ENCODE measurements around the gene PARPBP. TPM values are rescaled to one million over a fixed set of nuclear protein-coding genes. Genes with fewer than 3 reads are reported as not detected.

The PARPBP gene
- polyA plus RNA-seq, 3 donors: 0.68 to 1.8 (median 1.6) TPM

DNA sequence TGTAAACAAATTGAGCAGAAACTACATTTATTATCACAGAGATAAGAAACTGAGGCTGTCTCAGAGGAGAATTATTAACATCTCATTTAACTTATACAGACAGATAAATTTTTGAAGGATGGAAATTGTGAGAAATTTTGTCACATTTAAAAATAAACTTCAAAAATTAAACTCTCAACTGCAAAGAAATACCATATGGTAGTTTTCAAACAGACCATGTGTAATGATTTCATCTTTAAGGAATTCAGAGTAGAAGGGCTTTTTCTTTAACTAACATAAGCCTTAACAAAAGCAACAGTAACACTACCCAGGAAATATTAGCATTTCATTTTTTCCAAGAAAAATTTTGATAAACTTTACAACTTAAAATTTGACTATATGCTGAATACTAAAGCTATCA is 26.7 kb upstream of the PARPBP start:
- no peaks in the 10 kb centered on the region for H4K20me1 ChIP-seq (ENCODE audit: insufficient read depth, low read length)
- no peak overlapping the region for H3K27ac ChIP-seq (ENCODE audit: low read depth in 1 of 2, low read length in 2 of 2)
- Mint-ChIP-seq H3K4me3 (no peak overlapping the region), H3K4me1 (no peaks in the 10 kb centered on the region), H3K27ac (no peak overlapping the region), H3K36me3 (peaks cover 28 to 39% of the 10 kb centered on the region in 2 donors), H3K27me3 (ENCODE audit: low read depth in 3 of 3) (no peaks in the 10 kb centered on the region), H3K9me3 (peaks cover 3 to 9% (median 6%) of the 10 kb centered on the region in 7 donors)
- intact Hi-C loops (cut with micrococcal nuclease): no loop called here
- H3K4me1 ChIP-seq (ENCODE audit: control insufficient read depth in 1 of 2, insufficient read depth in 2 of 2, low read length in 2 of 2): no peaks in the 10 kb centered on the region
- no peak for DNase-seq
- H3K4me3 ChIP-seq (replicated peaks in 1 of 3; ENCODE audit: low read depth in 2 of 3, low read length in 3 of 3): no peak overlapping the region
- TF ChIP-seq, protein P1, sequence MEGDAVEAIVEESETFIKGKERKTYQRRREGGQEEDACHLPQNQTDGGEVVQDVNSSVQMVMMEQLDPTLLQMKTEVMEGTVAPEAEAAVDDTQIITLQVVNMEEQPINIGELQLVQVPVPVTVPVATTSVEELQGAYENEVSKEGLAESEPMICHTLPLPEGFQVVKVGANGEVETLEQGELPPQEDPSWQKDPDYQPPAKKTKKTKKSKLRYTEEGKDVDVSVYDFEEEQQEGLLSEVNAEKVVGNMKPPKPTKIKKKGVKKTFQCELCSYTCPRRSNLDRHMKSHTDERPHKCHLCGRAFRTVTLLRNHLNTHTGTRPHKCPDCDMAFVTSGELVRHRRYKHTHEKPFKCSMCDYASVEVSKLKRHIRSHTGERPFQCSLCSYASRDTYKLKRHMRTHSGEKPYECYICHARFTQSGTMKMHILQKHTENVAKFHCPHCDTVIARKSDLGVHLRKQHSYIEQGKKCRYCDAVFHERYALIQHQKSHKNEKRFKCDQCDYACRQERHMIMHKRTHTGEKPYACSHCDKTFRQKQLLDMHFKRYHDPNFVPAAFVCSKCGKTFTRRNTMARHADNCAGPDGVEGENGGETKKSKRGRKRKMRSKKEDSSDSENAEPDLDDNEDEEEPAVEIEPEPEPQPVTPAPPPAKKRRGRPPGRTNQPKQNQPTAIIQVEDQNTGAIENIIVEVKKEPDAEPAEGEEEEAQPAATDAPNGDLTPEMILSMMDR (IDR thresholded peaks at IDR 0.05): no peak
- peaks cover 31 to 63% of the 10 kb centered on the region in 2 donors for H3K36me3 ChIP-seq (replicated peaks in 1 of 2; ENCODE audit: control insufficient read depth in 1 of 2, insufficient read depth in 2 of 2, low read length in 2 of 2)
- H3K9me3 ChIP-seq (replicated peaks in 1 of 2; ENCODE audit: control insufficient read depth in 1 of 2, insufficient read depth in 1 of 2, low read length in 2 of 2): peaks cover 0 to 6% of the 10 kb centered on the region in 2 donors
- no peak overlapping the region for H3K9ac ChIP-seq (ENCODE audit: insufficient read depth, low read length, poor library complexity, severe bottlenecking)
- no peak overlapping the region for H2AFZ ChIP-seq (ENCODE audit: insufficient read depth, low read depth, low read length, poor library complexity, severe bottlenecking)
- no peak overlapping the region for H3K4me2 ChIP-seq (replicated peaks; ENCODE audit: extremely low read depth, low read length, poor library complexity, severe bottlenecking)
- H3K79me2 ChIP-seq (ENCODE audit: insufficient read depth, low read length): no peaks in the 10 kb centered on the region
- H3K27me3 ChIP-seq (ENCODE audit: control insufficient read depth in 2 of 2, insufficient read depth in 2 of 2, low read length in 2 of 2): no peaks in the 10 kb centered on the region

DNA sequence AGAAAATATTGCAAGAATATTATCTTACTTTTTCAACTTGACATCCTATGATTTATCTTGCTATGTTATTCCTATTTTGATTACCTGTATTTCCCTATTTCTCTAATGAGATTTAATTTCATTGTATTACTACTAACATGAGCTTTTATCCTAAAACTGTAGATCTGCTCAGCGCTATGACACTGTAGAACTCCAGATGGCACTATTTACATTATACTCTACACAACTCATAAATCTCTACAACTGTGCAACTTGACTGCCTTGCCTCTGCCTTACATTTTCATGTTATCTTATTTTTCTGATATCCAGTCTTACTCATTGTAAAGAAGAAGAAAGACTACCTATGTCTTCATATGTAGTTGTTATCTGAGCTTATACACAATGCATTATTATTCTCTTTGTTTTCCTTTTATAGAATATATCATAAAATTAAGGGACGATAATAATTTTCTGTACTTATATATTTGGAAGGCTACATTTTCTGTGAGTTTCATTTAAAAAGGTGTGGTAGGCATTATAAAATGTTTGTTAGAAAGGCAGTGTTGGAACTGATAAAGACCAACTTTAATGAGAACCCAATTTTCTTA is 24.2 kb upstream of the PARPBP start:
- H4K20me1 ChIP-seq (ENCODE audit: insufficient read depth, low read length): no peaks in the 10 kb centered on the region
- Mint-ChIP-seq H3K4me3 (no peak overlapping the region), H3K9me3 (no peaks in the 10 kb centered on the region), H3K36me3 (peaks cover 31 to 41% of the 10 kb centered on the region in 2 donors), H3K4me1 (no peaks in the 10 kb centered on the region), H3K27me3 (ENCODE audit: low read depth in 3 of 3) (no peaks in the 10 kb centered on the region), H3K27ac (no peak overlapping the region)
- H3K27me3 ChIP-seq (ENCODE audit: control insufficient read depth in 2 of 2, insufficient read depth in 2 of 2, low read length in 2 of 2): no peaks in the 10 kb centered on the region
- H3K4me1 ChIP-seq (ENCODE audit: control insufficient read depth in 1 of 2, insufficient read depth in 2 of 2, low read length in 2 of 2): no peaks in the 10 kb centered on the region
- H3K36me3 ChIP-seq (replicated peaks in 1 of 2; ENCODE audit: control insufficient read depth in 1 of 2, insufficient read depth in 2 of 2, low read length in 2 of 2): peaks cover 41 to 76% of the 10 kb centered on the region in 2 donors
- H3K79me2 ChIP-seq (ENCODE audit: insufficient read depth, low read length): no peaks in the 10 kb centered on the region
- H3K9ac ChIP-seq (ENCODE audit: insufficient read depth, low read length, poor library complexity, severe bottlenecking): no peak overlapping the region
- DNase-seq: no peak
- intact Hi-C loops (cut with micrococcal nuclease): no loop called here
- TF ChIP-seq, protein P1 (IDR thresholded peaks at IDR 0.05): peak; percentile 36
- H3K4me2 ChIP-seq (replicated peaks; ENCODE audit: extremely low read depth, low read length, poor library complexity, severe bottlenecking): no peak overlapping the region
- no peak overlapping the region for H3K27ac ChIP-seq (ENCODE audit: low read depth in 1 of 2, low read length in 2 of 2)
- no peaks in the 10 kb centered on the region for H3K9me3 ChIP-seq (replicated peaks in 1 of 2; ENCODE audit: control insufficient read depth in 1 of 2, insufficient read depth in 1 of 2, low read length in 2 of 2)
- no peak overlapping the region for H2AFZ ChIP-seq (ENCODE audit: insufficient read depth, low read depth, low read length, poor library complexity, severe bottlenecking)
- no peak overlapping the region for H3K4me3 ChIP-seq (replicated peaks in 1 of 3; ENCODE audit: low read depth in 2 of 3, low read length in 3 of 3)
- WGBS (ENCODE audit: insufficient coverage): no CpG with 5 or more reads among the region's 2 CpGs
